Measurements from ENCODE around the gene C21orf91. TPM values are rescaled to one million over a fixed set of nuclear protein-coding genes. Genes with fewer than 3 reads are reported as not detected.

C21orf91 gene
- total RNA-seq, 2 experiments from 2014 or later: 40.9 to 42.2 TPM

DNA sequence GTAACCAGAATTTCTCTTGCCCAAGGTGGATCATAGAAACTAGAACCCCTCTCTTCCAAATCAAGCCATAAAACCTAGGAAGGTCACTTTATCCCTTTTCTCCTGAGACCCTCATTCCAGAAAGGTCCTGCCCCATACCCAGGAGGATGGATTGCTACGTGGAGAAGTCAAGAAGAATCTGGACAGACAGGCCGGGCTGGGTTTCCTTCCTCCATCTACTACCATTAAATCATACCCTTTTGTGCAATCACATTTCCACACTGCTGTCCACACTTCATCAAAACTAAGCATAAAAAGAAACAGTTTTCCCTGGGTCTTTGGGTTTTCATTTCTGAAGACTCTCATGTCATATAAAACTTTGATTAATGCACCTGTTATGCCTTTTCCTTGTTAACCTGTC is 65.4 kb downstream of the C21orf91 start:
- CTCF ChIA-PET: no interaction called here

DNA sequence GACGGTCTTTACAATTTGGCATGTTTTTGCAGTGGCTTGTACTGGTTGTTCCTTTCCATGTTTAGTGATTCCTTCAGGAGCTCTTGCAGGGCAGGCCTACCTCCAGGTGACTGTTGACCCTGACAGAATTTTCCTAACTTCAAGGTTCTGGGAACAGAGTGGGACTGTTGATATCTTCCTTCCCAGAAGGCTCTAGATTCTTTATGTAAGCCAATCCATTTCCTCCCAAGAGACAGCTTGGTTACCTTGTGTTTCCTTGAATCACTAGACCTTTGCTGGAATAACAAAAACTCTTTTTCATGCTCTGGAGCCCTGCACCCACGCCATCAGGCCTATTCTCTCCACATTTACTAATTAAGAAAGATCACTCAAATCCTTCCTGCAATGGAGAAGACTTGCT is 67.0 kb downstream of the C21orf91 start:
- no peaks in the 10 kb centered on the region for H3K36me3 Mint-ChIP-seq (ENCODE audit: low read depth)
- DNase-seq (no peak), ATAC-seq (ENCODE audit: poor library complexity) (no peak)
- no peaks in the 10 kb centered on the region for H3K9me3 ChIP-seq (ENCODE audit: control insufficient read depth in 1 of 2, insufficient read depth in 1 of 2, low read length in 2 of 2)
- TF ChIP-seq, protein P1, sequence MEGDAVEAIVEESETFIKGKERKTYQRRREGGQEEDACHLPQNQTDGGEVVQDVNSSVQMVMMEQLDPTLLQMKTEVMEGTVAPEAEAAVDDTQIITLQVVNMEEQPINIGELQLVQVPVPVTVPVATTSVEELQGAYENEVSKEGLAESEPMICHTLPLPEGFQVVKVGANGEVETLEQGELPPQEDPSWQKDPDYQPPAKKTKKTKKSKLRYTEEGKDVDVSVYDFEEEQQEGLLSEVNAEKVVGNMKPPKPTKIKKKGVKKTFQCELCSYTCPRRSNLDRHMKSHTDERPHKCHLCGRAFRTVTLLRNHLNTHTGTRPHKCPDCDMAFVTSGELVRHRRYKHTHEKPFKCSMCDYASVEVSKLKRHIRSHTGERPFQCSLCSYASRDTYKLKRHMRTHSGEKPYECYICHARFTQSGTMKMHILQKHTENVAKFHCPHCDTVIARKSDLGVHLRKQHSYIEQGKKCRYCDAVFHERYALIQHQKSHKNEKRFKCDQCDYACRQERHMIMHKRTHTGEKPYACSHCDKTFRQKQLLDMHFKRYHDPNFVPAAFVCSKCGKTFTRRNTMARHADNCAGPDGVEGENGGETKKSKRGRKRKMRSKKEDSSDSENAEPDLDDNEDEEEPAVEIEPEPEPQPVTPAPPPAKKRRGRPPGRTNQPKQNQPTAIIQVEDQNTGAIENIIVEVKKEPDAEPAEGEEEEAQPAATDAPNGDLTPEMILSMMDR (IDR thresholded peaks at IDR 0.05): no peak
- H3K4me1 ChIP-seq (ENCODE audit: insufficient read depth, low read length): no peaks in the 10 kb centered on the region
- H3K27ac Mint-ChIP-seq: no peak overlapping the region
- no peaks in the 10 kb centered on the region for H3K9me3 Mint-ChIP-seq
- H3K27ac ChIP-seq (ENCODE audit: low read depth in 1 of 2, low read length in 2 of 2): no peak overlapping the region
- ChIA-PET CTCF (no interaction called here), POLR2A (no interaction called here)
- intact Hi-C loops (cut with DNase I, micrococcal nuclease): no loop called here
- H3K36me3 ChIP-seq (ENCODE audit: insufficient read depth, low read length): no peaks in the 10 kb centered on the region
- no peak overlapping the region for H3K4me3 Mint-ChIP-seq
- H3K4me1 Mint-ChIP-seq (ENCODE audit: low read depth): no peaks in the 10 kb centered on the region
- no peak overlapping the region for H3K4me3 ChIP-seq (ENCODE audit: low read length)
- H3K27me3 Mint-ChIP-seq: no peaks in the 10 kb centered on the region
- no peaks in the 10 kb centered on the region for H3K27me3 ChIP-seq (ENCODE audit: control insufficient read depth in 1 of 2, insufficient read depth in 2 of 2, low read length in 2 of 2)

More for the DNA sequence above, 65.4 kb downstream of the C21orf91 start:
- Mint-ChIP-seq H3K4me1 (ENCODE audit: low read depth) (no peaks in the 10 kb centered on the region), H3K27me3 (no peaks in the 10 kb centered on the region), H3K36me3 (ENCODE audit: low read depth) (no peaks in the 10 kb centered on the region), H3K4me3 (no peak overlapping the region), H3K27ac (no peak overlapping the region), H3K9me3 (no peaks in the 10 kb centered on the region)
- DNase-seq (no peak), ATAC-seq (ENCODE audit: poor library complexity) (no peak)
- Histone ChIP-seq H3K27ac (ENCODE audit: low read depth in 1 of 2, low read length in 2 of 2) (no peak overlapping the region), H3K4me1 (ENCODE audit: insufficient read depth, low read length) (no peaks in the 10 kb centered on the region), H3K9me3 (ENCODE audit: control insufficient read depth in 1 of 2, insufficient read depth in 1 of 2, low read length in 2 of 2) (peaks cover 0 to 6% of the 10 kb centered on the region in 2 experiments), H3K27me3 (ENCODE audit: control insufficient read depth in 1 of 2, insufficient read depth in 2 of 2, low read length in 2 of 2) (no peaks in the 10 kb centered on the region), H3K36me3 (ENCODE audit: insufficient read depth, low read length) (no peaks in the 10 kb centered on the region), H3K4me3 (ENCODE audit: low read length) (no peak overlapping the region)
- TF ChIP-seq, protein P1 (IDR thresholded peaks at IDR 0.05): no peak
- intact Hi-C loops (cut with DNase I, micrococcal nuclease): no loop called here
- POLR2A ChIA-PET: no interaction called here

DNA sequence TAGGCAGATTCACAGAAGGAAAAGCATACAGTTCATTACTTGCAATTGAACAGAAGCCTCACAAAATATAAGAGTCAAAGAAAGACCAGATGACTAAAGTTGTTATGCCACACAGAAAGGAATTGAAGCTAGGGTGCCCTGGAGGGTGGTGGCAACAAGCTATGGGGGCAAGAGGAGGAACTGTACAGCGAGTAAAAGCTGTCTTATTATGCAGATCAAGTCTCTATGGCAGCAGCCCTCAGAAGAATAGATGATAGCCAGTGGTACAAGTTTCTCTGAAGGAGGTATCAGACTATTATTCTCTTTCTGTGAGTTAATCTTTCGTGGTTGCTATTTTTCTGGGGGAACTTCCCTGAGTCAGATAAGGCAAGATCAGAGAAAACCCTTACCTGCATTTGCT is 72.2 kb downstream of the C21orf91 start:
- H3K36me3 Mint-ChIP-seq (ENCODE audit: low read depth): no peaks in the 10 kb centered on the region
- no peak for ATAC-seq (ENCODE audit: poor library complexity)
- H3K27me3 ChIP-seq (ENCODE audit: control insufficient read depth in 1 of 2, insufficient read depth in 2 of 2, low read length in 2 of 2): no peaks in the 10 kb centered on the region
- H3K9me3 Mint-ChIP-seq: no peaks in the 10 kb centered on the region
- H3K9me3 ChIP-seq (ENCODE audit: control insufficient read depth in 1 of 2, insufficient read depth in 1 of 2, low read length in 2 of 2): peaks cover 0 to 9% of the 10 kb centered on the region in 2 experiments
- H3K4me3 Mint-ChIP-seq: no peak overlapping the region
- intact Hi-C loops (cut with DNase I, micrococcal nuclease): no loop called here
- H3K4me1 Mint-ChIP-seq (ENCODE audit: low read depth): no peaks in the 10 kb centered on the region
- no peak for DNase-seq
- H3K27ac ChIP-seq (ENCODE audit: low read depth in 1 of 2, low read length in 2 of 2): no peak overlapping the region
- CTCF ChIA-PET: no interaction called here
- H3K27me3 Mint-ChIP-seq: no peaks in the 10 kb centered on the region
- TF ChIP-seq, protein P1 (IDR thresholded peaks at IDR 0.05): no peak
- H3K4me3 ChIP-seq (ENCODE audit: low read length): no peak overlapping the region
- H3K27ac Mint-ChIP-seq: no peak overlapping the region
- no peaks in the 10 kb centered on the region for H3K4me1 ChIP-seq (ENCODE audit: insufficient read depth, low read length)
- POLR2A ChIA-PET: no interaction called here
- H3K36me3 ChIP-seq (ENCODE audit: insufficient read depth, low read length): no peaks in the 10 kb centered on the region

Measured in CD4-positive, alpha-beta T cell (primary cell).